Measurements from ENCODE around the gene TEAD4.

Gene TEAD4

GRCh38 chr12:3085341-3086139 is 126.3 kb downstream of the TEAD4 start:
- no peak for DNase-seq

- DNase-seq = no peak
Observed at GRCh38 chr12:3086211-3086610, 127.0 kb downstream of the TEAD4 start.

GRCh38 chr12:3086729-3087323 is 127.6 kb downstream of the TEAD4 start:
- DNase-seq = no peak

- no peak for DNase-seq
Observed at GRCh38 chr12:3087758-3088650, 128.8 kb downstream of the TEAD4 start.

- DNase-seq = no peak
Observed at GRCh38 chr12:3089588-3089987, 130.4 kb downstream of the TEAD4 start.
